CD4-positive, alpha-beta T cell treated with Interferon gamma for 1 hour (primary cell): ENCODE data around the gene BPIFB2.
A peak's percentile ranks its signal among the peaks of the same experiment; 100 is the strongest.
"Not testable (repeated sequence)": the region's sequence is repeated elsewhere in the genome, so short reads cannot be mapped to it uniquely, and the experiment has no call there.

ENCODE experiments used
- DNase-seq: peaks from one replicate; pipeline ENCODE4 v3.0.0-alpha.2; 2020

The BPIFB2 gene

GRCh38 chr20:32970973-32971300, 36.6 kb upstream of the BPIFB2 start:
- DNase-seq = no peak

DNA sequence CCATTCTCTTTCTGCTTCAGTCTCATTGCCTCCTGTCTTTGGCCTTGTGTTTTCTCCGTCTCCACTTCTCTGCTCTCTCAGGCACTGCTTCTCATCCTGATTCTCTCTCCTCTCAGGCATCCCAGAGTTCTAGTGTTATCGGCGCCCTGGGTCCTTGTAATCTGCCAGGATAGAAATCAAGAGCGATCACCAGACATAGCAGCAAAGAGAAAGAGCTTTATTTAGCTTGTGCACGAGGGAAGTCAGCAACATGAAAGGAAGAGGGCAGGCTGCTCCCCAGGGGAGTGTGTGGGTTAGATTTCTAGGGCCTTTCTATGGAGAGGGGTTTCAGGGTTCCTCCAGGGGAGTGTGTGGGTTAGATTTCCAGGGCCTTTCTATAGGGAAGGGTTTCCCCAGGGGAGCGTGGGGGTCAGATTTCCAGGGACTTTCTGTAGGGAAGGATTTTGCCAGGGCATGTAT, 35.8 kb upstream of the BPIFB2 start:
- no peak for DNase-seq

DNA sequence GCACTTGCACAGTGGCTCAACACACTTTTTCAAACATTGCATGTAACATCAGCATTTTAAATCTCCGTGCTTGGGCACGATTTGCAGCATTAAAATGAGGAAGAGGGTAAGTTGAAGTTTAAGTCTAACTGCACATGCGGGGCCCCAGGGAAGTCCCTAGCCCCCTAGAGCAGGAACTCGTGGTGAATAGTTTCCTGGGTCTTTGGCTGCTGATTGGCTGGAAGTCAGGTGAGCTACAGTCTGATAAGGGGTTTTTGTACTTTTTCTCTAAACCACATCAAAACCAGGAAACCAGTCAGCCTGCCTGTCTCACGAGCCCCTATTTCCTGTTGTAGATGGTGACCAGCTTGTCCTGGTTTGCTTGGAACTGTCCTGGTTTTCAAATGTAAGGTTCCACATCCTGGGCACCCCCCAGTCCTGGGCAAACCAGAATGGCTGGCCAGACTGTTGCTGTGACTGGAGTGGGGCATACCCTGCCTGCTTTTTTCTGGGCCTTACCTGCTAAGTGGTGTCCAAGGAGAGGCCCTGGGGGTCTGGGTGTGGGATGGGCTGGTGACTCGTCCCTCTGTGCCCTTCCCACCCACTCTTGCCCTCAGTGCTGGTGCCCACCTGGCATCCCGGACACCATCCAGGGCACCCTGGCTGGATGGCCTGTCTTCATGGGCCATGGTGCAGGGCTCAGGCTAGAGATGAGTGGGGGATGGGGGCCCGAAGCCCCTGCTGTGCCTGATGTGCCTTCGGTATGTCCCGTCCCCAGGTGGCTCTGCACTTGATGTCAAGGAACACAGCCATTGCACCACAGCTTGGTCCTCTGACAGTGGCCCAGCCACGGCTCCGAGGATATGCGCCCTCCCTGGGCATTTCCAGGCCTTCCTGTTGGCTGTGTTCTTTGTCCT, 35.1 kb upstream of the BPIFB2 start:
- peak; percentile 91 for DNase-seq

DNA sequence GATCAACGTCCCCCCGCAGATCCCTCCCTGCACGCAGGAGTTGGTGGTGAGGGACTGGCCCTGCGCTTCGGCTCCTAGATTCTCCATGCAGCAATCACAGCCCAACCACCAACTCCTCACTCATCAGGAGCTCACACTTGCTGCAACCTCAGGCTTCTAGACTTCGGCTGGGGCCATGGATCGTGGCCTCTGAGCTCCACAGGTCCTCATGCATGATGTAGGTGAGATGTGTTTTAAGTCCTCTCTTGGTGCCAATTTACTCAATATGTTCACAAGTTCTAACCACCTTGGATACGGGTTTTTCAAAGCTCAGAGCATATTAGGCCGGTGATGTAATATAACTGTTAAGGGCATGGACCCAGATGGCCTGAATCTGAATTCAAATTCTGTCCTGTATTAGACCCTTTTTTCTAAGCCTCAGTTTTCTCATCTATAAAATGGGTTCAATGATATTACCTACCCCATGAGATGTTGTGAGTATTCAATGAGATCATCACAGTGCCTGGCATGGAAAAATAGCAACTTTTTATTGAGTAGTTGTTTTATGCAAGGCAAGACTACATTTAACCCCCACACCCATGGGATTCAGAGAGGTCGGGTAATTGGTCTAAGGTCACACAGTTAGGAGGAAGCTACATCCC, 34.3 kb upstream of the BPIFB2 start:
- no peak for DNase-seq

- not testable (repeated sequence) for DNase-seq
Observed at GRCh38 chr20:32974204-32975064, 33.1 kb upstream of the BPIFB2 start.

DNA sequence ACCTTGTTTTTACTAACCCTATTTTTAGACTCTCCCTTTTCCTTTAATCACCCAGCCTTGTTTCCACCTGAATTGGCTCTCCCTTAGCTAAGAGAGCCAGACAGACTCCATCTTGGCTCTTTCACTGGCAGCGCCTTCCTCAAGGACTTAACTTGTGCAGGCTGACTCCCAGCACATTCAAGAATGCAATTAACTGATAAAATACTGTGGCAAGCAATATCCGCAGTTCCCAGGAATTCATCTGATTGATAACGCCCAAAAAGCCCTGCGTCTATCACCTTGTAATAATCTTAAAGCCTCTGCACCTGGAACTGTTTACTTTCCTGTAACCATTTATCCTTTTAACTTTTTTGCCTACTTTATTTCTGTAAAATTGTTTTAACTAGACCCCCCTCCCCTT, 32.4 kb upstream of the BPIFB2 start:
- DNase-seq = not testable (repeated sequence)

- no peak for DNase-seq
Observed at GRCh38 chr20:32975698-32976674, 31.5 kb upstream of the BPIFB2 start.

GRCh38 chr20:32976746-32977145, 30.8 kb upstream of the BPIFB2 start:
- no peak for DNase-seq

- DNase-seq = no peak
Observed at GRCh38 chr20:32977281-32978008, 30.1 kb upstream of the BPIFB2 start.

GRCh38 chr20:32978009-32978335, 29.5 kb upstream of the BPIFB2 start:
- no peak for DNase-seq

DNA sequence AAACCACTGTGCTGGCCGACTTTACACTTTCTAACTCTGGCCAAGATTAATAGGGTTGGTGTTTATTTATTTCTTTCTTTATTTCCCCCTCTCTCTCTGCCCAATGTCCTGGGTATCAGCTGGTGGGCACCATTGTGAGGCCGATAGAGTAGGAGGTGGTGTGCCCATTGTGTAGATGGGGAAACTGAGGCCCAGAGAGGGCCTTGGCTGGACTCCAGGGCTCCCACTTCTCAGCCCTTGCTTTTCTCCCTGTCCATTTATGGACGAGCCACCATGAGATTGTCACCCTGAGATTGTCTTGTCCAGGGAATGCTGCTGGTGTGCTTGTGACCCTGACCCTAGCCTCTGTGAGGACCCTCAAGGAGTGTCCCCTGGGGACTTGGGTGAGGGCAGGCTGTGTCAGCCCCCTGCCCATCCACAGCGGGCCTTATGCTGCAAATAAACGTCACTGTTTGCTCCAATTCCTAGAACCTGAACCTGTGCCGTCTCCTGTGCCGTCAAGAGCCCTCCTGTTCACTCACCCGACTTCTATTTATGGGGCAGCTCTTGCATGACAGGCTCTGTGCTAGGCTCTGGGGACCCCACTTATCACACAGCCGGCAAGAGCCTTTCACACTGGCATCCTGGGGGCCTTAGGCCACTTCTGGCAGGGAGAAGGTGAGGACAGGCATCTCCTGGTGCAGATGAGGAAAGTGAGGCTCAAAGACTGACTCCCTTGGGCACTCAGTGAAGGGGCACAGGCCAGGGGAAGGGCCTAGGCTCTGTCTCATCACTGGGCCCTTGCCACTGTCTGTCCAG, 28.1 kb upstream of the BPIFB2 start:
- no peak for DNase-seq

DNA sequence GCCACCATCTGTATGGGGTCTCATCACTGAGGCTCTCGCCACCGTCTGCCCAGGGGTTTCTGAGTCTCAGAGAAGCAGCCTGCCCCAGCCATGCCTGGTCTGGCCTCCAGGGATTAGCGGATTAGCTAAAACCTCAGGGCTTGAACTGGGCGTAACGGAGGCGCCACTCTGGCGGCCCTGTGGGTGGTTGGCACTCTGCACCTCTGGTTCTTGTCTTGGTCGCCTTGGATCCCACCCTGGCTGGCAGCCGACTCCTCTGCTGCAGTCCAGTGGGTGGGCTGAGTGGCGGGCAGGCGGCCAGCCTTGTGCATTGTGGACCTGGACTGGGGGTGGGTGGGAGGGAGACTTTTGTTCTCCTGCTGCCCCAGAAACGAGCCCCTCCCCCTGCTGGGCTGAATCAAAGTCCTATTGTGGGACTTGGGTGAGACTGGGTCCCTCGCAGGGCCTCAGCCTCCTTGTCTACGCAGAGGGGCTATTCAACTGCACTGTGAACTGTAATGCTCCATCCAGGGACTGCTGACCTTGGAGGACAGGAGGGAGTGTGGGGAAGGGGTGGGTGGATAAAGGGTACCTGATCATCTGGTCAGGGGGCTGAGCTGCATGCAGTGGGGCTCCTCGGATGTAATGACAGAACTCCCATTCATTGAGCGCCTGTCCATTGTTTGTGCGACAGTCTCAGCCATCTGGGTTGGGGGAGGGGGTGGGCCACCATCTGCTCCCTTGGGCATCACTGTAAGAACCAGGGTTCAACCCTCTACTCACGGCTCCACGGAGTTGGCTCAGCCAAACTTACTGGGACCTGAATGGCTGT, 27.2 kb upstream of the BPIFB2 start:
- no peak for DNase-seq

- DNase-seq = no peak
Observed at GRCh38 chr20:32980990-32981389, 26.5 kb upstream of the BPIFB2 start.

DNA sequence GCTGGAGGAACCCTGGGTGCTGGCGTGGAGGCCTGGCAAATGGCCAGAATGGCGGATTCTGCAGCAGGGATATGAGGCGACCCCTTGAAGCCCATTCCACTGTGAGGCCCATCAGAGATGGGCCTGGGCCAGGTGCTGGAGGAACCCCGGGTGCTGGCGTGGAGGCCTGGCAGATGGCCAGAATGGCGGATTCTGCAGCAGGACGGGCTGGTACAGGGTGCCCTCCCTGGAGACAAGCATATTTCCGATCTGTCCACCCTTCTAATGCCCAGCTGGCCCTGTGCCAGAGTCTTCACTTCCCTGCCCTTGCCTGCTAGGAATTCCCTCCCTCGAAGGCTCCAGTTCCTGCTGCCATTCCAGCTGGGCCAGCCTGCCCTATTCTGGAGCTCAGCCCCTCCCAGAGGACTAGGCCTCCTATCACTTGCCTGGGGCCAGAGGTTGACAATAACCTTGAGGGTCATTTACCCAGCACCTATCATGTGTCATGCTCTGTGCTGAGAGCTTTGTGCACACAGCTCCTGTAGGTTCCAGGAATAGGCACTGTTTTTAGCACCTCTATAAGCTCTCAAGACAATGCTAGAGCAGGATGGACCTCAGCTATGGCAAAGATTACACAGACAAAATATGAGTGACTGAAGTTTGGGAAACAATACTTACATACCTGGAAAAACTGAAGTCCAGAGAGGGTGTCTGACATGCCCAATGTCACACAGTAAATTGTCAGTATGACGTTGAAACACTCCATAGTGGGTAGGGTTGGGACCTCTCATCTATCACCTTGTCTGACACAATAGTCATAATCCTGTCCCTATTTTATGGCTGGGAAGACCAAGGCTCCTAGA, 24.7 kb upstream of the BPIFB2 start:
- DNase-seq = no peak

GRCh38 chr20:32983459-32984112, 23.9 kb upstream of the BPIFB2 start:
- DNase-seq = no peak

DNA sequence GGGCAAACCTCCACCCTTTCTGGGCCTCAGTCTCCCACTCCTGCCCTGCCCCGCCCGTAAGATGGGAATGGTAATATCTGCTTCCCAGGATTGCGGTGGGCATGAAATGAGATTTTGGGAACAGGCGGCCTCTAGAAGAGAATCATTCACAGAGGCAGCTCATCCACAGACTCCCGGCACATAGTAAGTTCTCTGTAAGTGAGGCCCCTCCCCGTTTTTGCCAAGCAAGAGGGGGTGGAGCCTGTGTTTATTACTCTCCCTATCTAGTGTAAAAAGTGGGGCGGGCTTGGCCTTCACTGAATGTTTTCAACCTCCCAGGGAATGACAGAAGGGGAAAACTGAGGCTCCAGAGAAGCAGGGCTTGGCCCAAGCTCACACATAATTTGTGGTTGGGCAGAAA, 23.3 kb upstream of the BPIFB2 start:
- no peak for DNase-seq

DNA sequence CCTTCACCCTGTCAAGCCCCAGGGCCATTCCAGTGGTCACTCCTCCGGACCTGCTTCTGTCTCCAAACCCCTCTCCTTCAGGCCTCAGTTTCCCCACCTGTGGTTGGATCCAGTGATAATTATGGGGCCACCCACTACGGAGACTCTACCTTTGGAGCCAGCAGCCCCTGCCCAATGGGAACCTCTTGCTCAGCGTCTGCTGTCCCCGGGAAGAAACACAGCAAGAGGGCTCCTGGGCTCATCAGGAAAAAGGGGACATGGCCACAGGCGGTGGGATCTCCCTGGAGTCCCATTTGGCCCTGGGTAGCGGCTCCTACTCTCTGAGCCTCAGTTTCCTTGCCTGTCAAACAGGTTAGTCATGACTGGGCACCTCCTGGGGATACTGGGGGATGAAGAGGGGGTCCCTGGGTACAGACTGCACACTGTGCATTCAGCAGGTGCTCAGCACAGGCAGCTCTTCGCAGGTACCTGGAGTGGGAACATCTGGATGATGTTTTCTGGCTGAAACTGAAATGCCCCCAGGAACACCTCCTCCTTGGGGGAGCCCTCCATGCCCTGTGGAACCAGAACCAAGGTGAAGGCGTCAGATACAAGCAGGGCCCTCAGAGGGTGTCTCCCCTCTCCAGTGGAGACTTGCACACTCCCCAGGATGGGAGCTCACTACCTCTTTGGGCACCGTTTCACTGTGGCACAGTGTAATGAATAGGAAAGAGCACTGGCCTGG, 22.7 kb upstream of the BPIFB2 start:
- no peak for DNase-seq

DNA sequence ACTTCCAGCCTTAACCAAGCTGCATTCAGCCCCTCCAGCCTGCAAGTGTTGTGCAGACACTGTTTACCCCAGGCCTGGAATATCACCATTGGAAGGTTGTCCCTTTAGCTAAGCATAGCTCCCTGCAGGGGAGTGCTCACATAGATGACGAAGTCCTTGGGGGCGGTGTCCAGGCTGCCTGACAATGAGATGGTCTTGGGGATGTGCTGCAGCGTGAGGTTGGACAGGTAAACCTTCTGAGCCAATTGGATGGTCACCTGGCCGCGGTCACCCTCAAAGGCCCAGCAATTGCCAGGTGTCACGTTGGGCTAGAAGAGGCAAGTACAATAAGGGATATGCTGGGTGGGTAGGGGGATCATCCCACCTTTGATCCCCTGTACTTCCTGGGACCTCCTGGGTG, 21.9 kb upstream of the BPIFB2 start:
- no peak for DNase-seq
